Activated naive CD8-positive, alpha-beta T cell treated with anti-CD3 and anti-CD28 coated beads, Interleukin-2, amount 10 ng/mL, durations not matched to agents 7 days and 5 days (primary cell): Measurements from ENCODE around the gene BRME1. TPM values are rescaled to one million over a fixed set of nuclear protein-coding genes. Genes with fewer than 3 reads are reported as not detected.
"Not testable (repeated sequence)": the region's sequence is repeated elsewhere in the genome, so short reads cannot be mapped to it uniquely, and the experiment has no call there.

Source experiments
- ATAC-seq: fragments of 150-1000 bp; cut with Tn5 transposase; one replicate; pipeline ENCODE4 v1.10.0; 2021; ENCODE audit warnings: low read depth, moderate library complexity
- POLR2A ChIA-PET: fragments of 350-600 bp; sonication (Branson Sonifier 250); formaldehyde crosslinking; loops from one replicate; lab custom pipeline; 2021; ENCODE audit warnings: antibody characterized with exemption; lab: Charles Lee
- DNase-seq: peaks from one replicate; pipeline ENCODE4 v3.0.0; 2021
- H3K27ac Mint-ChIP-seq: one replicate; pipeline ENCODE4 v1.8.0; 2022; ENCODE audit warnings: mild to moderate bottlenecking, mixed read lengths
- H3K27me3 Mint-ChIP-seq: one replicate; pipeline ENCODE4 v1.8.0; 2022; ENCODE audit warnings: mild to moderate bottlenecking, moderate library complexity, mixed read lengths
- H3K36me3 Mint-ChIP-seq: one replicate; pipeline ENCODE4 v1.8.0; 2021; ENCODE audit warnings: mild to moderate bottlenecking, mixed read lengths
- H3K4me1 Mint-ChIP-seq: one replicate; pipeline ENCODE4 v1.8.0; 2021; ENCODE audit warnings: mixed read lengths
- H3K4me3 Mint-ChIP-seq: one replicate; pipeline ENCODE4 v1.8.0; 2022; ENCODE audit warnings: mild to moderate bottlenecking, moderate library complexity, mixed read lengths
- H3K9me3 Mint-ChIP-seq: one replicate; pipeline ENCODE4 v1.8.0; 2021; ENCODE audit warnings: mixed read lengths
- total RNA-seq, 2 experiments: library from RNA; stranded (reverse); gene quantifications; one replicate each; pipeline ENCODE4 v1.2.3, GENCODE V29; 2021

The BRME1 gene
- total RNA-seq, 2 experiments from 2014 or later: 5.5 to 7.2 TPM

GRCh38 chr19:13935765-13936510 is 30.0 kb upstream of the BRME1 start:
- H3K9me3 Mint-ChIP-seq: no peaks in the 10 kb centered on the region
- H3K4me3 Mint-ChIP-seq: no peak overlapping the region
- H3K27me3 Mint-ChIP-seq: peaks cover 11% of the 10 kb centered on the region
- H3K4me1 Mint-ChIP-seq: peaks cover 3% of the 10 kb centered on the region
- POLR2A ChIA-PET: interaction anchor here (0.6 kb wide), 1 partner anchor 54 kb away, joined by 4 read pairs; no protein-coding TSS in a partner anchor
- no peak for ATAC-seq
- H3K36me3 Mint-ChIP-seq: peaks cover 2% of the 10 kb centered on the region
- no peak overlapping the region for H3K27ac Mint-ChIP-seq
- DNase-seq: no peak

- peaks cover 2% of the 10 kb centered on the region for H3K36me3 Mint-ChIP-seq
- H3K9me3 Mint-ChIP-seq: no peaks in the 10 kb centered on the region
- no peak for DNase-seq
- peaks cover 3% of the 10 kb centered on the region for H3K4me1 Mint-ChIP-seq
- no peak overlapping the region for H3K4me3 Mint-ChIP-seq
- no peak overlapping the region for H3K27ac Mint-ChIP-seq
- peaks cover 11% of the 10 kb centered on the region for H3K27me3 Mint-ChIP-seq
- POLR2A ChIA-PET: no interaction called here
- no peak for ATAC-seq
Observed at GRCh38 chr19:13934785-13935109, 28.8 kb upstream of the BRME1 start.

- Mint-ChIP-seq H3K27me3 (peaks cover 4% of the 10 kb centered on the region), H3K4me3 (no peak overlapping the region), H3K36me3 (peaks cover 6% of the 10 kb centered on the region), H3K9me3 (no peaks in the 10 kb centered on the region), H3K27ac (no peak overlapping the region), H3K4me1 (peaks cover 3% of the 10 kb centered on the region)
- ATAC-seq (no peak), DNase-seq (no peak)
- POLR2A ChIA-PET: interaction anchor here (0.6 to 1.4 kb wide), 3 partner anchors 30 to 491 kb away, joined by 3 to 4 read pairs (median 4); no protein-coding TSS in a partner anchor
Observed at GRCh38 chr19:13932911-13933393, 27.0 kb upstream of the BRME1 start.

- ATAC-seq: no peak
- POLR2A ChIA-PET: interaction anchor here (0.6 kb wide), 3 partner anchors 29 to 491 kb away, joined by 3 to 4 read pairs (median 4); partner anchors contain the start of gene RFX1
- no peak for DNase-seq
- Mint-ChIP-seq H3K36me3 (peaks cover 6% of the 10 kb centered on the region), H3K4me1 (peaks cover 3% of the 10 kb centered on the region), H3K9me3 (no peaks in the 10 kb centered on the region), H3K27me3 (no peaks in the 10 kb centered on the region), H3K27ac (no peak overlapping the region), H3K4me3 (no peak overlapping the region)
Observed at GRCh38 chr19:13932149-13932637, 26.3 kb upstream of the BRME1 start.

- Mint-ChIP-seq H3K36me3 (peaks cover 7% of the 10 kb centered on the region), H3K4me3 (no peak overlapping the region), H3K4me1 (peaks cover 3% of the 10 kb centered on the region), H3K9me3 (no peaks in the 10 kb centered on the region), H3K27me3 (no peaks in the 10 kb centered on the region), H3K27ac (no peak overlapping the region)
- no peak for DNase-seq
- POLR2A ChIA-PET: interaction anchor here (0.5 to 0.6 kb wide), 2 partner anchors 75 to 116 kb away, joined by 3 read pairs; partner anchors contain the start of gene RFX1
- ATAC-seq: no peak
Observed at GRCh38 chr19:13931391-13932148, 25.7 kb upstream of the BRME1 start.

GRCh38 chr19:13930402-13930801 is 24.5 kb upstream of the BRME1 start:
- Mint-ChIP-seq H3K4me1 (peaks cover 2% of the 10 kb centered on the region), H3K4me3 (no peak overlapping the region), H3K36me3 (peaks cover 7% of the 10 kb centered on the region), H3K27me3 (no peaks in the 10 kb centered on the region), H3K9me3 (no peaks in the 10 kb centered on the region), H3K27ac (no peak overlapping the region)
- DNase-seq: no peak
- no peak for ATAC-seq
- POLR2A ChIA-PET: no interaction called here

GRCh38 chr19:13929956-13930355 is 24.0 kb upstream of the BRME1 start:
- Mint-ChIP-seq H3K4me1 (peaks cover 2% of the 10 kb centered on the region), H3K27me3 (no peaks in the 10 kb centered on the region), H3K4me3 (no peak overlapping the region), H3K9me3 (no peaks in the 10 kb centered on the region), H3K36me3 (peaks cover 7% of the 10 kb centered on the region), H3K27ac (no peak overlapping the region)
- POLR2A ChIA-PET: no interaction called here
- DNase-seq (no peak), ATAC-seq (no peak)

GRCh38 chr19:13929340-13929739 is 23.4 kb upstream of the BRME1 start:
- H3K9me3 Mint-ChIP-seq: no peaks in the 10 kb centered on the region
- peaks cover 9% of the 10 kb centered on the region for H3K36me3 Mint-ChIP-seq
- no peak overlapping the region for H3K27ac Mint-ChIP-seq
- ATAC-seq: no peak
- no peak overlapping the region for H3K4me3 Mint-ChIP-seq
- DNase-seq: no peak
- POLR2A ChIA-PET: no interaction called here
- H3K27me3 Mint-ChIP-seq: no peaks in the 10 kb centered on the region
- peaks cover 2% of the 10 kb centered on the region for H3K4me1 Mint-ChIP-seq

GRCh38 chr19:13926715-13927114 is 20.8 kb upstream of the BRME1 start:
- Mint-ChIP-seq H3K27me3 (no peaks in the 10 kb centered on the region), H3K36me3 (peaks cover 19% of the 10 kb centered on the region), H3K27ac (peak overlapping the region; percentile 22), H3K4me3 (no peak overlapping the region), H3K4me1 (no peaks in the 10 kb centered on the region), H3K9me3 (no peaks in the 10 kb centered on the region)
- POLR2A ChIA-PET: interaction anchor here (0.5 kb wide), 1 partner anchor 20 kb away, joined by 9 read pairs; no protein-coding TSS in a partner anchor
- ATAC-seq (no peak), DNase-seq (no peak)

- no peaks in the 10 kb centered on the region for H3K27me3 Mint-ChIP-seq
- H3K36me3 Mint-ChIP-seq: peaks cover 26% of the 10 kb centered on the region
- H3K4me3 Mint-ChIP-seq: no peak overlapping the region
- POLR2A ChIA-PET: interaction anchor here (1.2 kb wide), 1 partner anchor 9 kb away, joined by 3 read pairs; no protein-coding TSS in a partner anchor
- no peak for DNase-seq
- H3K9me3 Mint-ChIP-seq: peaks cover 2% of the 10 kb centered on the region
- H3K27ac Mint-ChIP-seq: no peak overlapping the region
- peaks cover 3% of the 10 kb centered on the region for H3K4me1 Mint-ChIP-seq
- no peak for ATAC-seq
Observed at GRCh38 chr19:13926010-13926409, 20.1 kb upstream of the BRME1 start.

GRCh38 chr19:13923194-13923987 is 17.5 kb upstream of the BRME1 start:
- Mint-ChIP-seq H3K36me3 (peaks cover 37% of the 10 kb centered on the region), H3K27me3 (no peaks in the 10 kb centered on the region), H3K27ac (peak overlapping the region; percentile 62), H3K9me3 (peaks cover 4% of the 10 kb centered on the region), H3K4me3 (no peak overlapping the region), H3K4me1 (peaks cover 4% of the 10 kb centered on the region)
- ATAC-seq (no peak), DNase-seq (no peak)
- POLR2A ChIA-PET: no interaction called here

- H3K9me3 Mint-ChIP-seq, ATAC-seq, H3K4me1 Mint-ChIP-seq, POLR2A ChIA-PET, H3K4me3 Mint-ChIP-seq, DNase-seq, H3K27me3 Mint-ChIP-seq, H3K27ac Mint-ChIP-seq: not testable (repeated sequence)
- H3K36me3 Mint-ChIP-seq: peaks cover 33% of the 10 kb centered on the region
Observed at GRCh38 chr19:13922118-13922517, 16.2 kb upstream of the BRME1 start.
